Kidney epithelial cell (primary cell): ENCODE results near the gene GDAP1L1. TPM values are rescaled to one million over a fixed set of nuclear protein-coding genes. Genes with fewer than 3 reads are reported as not detected.

Experiments
- DNase-seq: peaks from one replicate; pipeline ENCODE4 v3.0.0-alpha.2; 2010; ENCODE audit warnings: low read depth
- H3K27me3 ChIP-seq: 2 replicates; pipeline ENCODE4 v1.6.0; 2011; ENCODE audit warnings: low read length; ENCODE audit not compliant: control insufficient read depth, insufficient read depth
- H3K36me3 ChIP-seq: 2 replicates; pipeline ENCODE4 v1.5.1; 2011; ENCODE audit warnings: low read length; ENCODE audit not compliant: control insufficient read depth, insufficient read depth
- H3K4me3 ChIP-seq: 2 replicates; pipeline ENCODE4 v1.5.1; 2011; ENCODE audit warnings: low read depth, mild to moderate bottlenecking, control low read depth, low read length
- CTCF ChIP-seq: IDR thresholded peaks from 2 replicates; pipeline ENCODE4 v1.5.1; 2011; ENCODE audit warnings: mild to moderate bottlenecking, moderate library complexity, low read length, control low read depth, inconsistent platforms; ENCODE audit not compliant: insufficient read depth, poor library complexity, severe bottlenecking
- total RNA-seq: library from RNA; depleted of rRNA; stranded (reverse); fragments of >200 nt; gene quantifications from 2 replicates; pipeline ENCODE4 v1.2.3, GENCODE V29; 2015

Gene GDAP1L1
- total RNA-seq, 1 donor from 2014 or later, result not detected

DNA sequence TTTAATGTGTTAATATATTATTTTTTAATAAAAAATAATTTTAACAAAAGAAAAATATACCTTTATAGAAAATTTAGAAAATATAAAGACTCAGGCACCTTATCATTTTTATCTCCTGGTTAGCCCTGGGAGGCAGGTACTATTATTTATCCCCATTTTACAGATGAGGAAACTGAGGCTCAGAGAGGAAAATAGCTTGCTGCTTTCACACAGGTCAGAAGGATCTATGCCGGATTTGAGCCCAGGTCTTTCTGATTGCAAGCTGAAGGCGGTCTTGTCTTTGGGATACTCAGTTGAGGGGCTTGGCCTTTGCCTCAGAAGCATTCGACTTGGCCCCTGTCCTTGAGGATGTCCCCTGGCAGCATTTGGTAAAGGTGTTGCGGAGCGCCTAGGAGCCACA lies 25.1 kb upstream of the GDAP1L1 start:
- no peak overlapping the region for H3K4me3 ChIP-seq
- H3K36me3 ChIP-seq, result no peaks in the 10 kb centered on the region
- DNase-seq, result no peak
- H3K27me3 ChIP-seq, result no peaks in the 10 kb centered on the region
- TF ChIP-seq CTCF, result no peak

GRCh38 chr20:44222633-44223368 lies 24.3 kb upstream of the GDAP1L1 start:
- no peak overlapping the region for H3K4me3 ChIP-seq
- DNase-seq, result no peak
- no peaks in the 10 kb centered on the region for H3K36me3 ChIP-seq
- H3K27me3 ChIP-seq, result no peaks in the 10 kb centered on the region
- peak; percentile 14 for TF ChIP-seq CTCF

DNA sequence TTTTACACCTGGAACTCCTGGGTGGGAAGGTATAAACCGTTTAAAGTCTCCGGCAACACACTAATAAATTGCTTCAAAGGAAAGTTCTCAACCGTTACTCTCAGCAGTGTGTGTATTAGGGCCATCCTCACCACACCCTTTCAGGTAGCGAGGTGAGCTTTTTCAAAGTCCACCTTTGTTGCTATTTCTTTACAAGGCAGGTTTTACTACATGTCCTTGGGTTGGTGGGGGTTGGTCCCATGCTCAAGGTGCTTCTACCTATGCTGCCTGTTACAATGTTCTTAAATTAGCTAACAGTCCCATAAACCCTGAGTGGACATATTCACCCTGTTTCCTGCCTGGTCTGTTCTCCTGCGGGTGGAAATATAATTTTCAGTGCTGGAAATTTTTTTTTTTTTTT lies 23.4 kb upstream of the GDAP1L1 start:
- H3K36me3 ChIP-seq, result no peaks in the 10 kb centered on the region
- TF ChIP-seq CTCF, result no peak
- H3K4me3 ChIP-seq, result no peak overlapping the region
- H3K27me3 ChIP-seq, result no peaks in the 10 kb centered on the region
- no peak for DNase-seq

DNA sequence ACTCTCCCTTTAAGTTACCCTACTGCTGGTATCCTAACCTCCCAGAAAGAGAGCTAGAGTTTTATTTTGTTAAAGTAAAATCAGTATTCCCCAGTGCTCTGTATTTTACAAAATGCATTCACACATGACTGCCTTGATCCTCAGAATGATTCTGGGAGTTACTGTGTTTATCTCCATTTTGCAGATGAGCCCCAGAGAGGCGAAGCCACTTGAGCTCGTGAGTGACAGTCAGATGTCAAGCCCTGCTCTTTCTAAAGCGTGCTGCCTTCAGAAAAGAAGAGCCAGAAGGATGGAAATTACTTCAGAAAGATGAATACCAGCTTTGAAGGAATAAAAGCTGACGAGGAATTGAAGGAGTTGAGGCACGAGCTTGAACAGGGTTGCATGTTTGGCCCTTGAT lies 22.5 kb upstream of the GDAP1L1 start:
- no peaks in the 10 kb centered on the region for H3K36me3 ChIP-seq
- no peak overlapping the region for H3K4me3 ChIP-seq
- TF ChIP-seq CTCF, result no peak
- DNase-seq, result no peak
- no peaks in the 10 kb centered on the region for H3K27me3 ChIP-seq

DNA sequence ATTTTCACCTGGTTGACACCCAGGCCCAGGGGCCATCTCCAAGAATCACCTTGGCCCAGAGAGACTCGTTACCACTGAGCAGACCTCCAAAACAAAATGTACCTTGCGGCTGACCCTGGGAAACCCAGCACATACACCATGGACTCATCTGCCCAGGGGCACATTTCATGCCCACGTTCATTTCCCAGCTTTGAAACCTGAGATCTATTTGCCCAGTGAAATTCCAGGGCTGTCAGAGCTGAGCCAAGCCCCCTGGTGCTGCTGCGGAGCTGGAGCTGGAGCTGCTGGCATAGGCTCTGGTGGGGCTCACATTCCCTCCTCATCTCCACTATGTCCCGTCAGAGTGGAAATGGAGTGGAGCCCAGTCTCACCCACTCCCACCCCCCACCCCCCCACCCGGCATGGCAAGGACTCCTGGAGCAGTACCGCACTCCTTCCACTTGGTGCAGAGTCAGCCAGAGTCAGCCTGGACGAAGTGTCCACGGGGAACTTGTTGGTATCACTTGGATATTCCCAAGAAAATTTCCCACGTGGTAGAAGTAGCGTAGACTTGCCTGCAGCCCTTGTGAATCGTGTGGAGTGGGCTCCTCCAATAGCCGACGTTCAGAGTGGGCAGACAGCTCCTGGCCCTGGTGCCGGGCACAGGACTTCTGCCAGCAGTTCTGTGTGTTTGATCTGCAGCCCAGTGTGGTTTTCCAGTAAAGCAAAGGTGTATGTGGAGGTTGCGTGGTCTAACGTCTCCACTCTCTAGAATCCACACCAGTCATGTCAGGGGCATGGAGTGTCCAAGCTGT lies 18.4 kb upstream of the GDAP1L1 start:
- H3K4me3 ChIP-seq, result no peak overlapping the region
- DNase-seq, result no peak
- no peak for TF ChIP-seq CTCF
- no peaks in the 10 kb centered on the region for H3K36me3 ChIP-seq
- H3K27me3 ChIP-seq, result no peaks in the 10 kb centered on the region
